GM18858 (cell line): ENCODE data around the gene HOXD4.

Experiments
- ATAC-seq: cut with Tn5 transposase; IDR thresholded peaks from one replicate; pipeline ENCODE4 v1.9.1; 2021; ENCODE audit not compliant: unreplicated experiment

Gene HOXD4

DNA sequence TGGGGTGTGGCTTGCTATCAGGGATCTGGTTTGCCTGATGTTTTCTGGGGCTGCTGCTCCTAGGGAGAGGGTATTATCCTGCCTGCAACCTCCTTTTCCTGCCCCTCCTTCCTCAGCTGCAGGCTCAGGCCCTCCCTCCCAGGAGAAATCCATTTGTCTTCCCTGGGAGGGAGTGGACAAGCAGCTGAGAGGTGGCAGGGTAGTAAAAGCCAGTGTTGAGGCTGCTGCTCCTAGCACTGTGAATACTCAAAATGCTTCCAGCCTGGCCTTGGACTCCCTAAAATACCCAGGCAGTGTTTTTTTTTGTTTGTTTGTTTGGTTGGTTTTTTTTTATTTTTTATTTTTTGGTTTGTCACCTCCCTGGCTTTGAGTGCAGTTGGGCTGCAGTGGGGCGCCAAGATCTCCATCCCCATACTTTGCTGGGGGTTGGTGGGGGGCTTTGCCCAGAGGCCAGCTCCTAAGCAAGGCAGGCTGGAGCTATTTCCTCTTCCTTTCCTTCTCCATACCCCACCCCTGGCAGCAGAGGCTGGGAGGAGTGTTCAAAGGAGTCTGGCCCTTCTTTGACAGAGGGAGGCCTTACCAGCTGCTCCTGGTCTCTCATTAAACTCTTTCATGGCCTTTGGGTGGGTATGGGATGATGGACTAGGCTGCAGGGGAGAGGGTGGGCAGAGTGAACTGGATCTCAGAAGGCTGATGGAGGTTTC is 19.4 kb downstream of the HOXD4 start:
- no peak for ATAC-seq

GRCh38 chr2:176171351-176172006 is 20.1 kb downstream of the HOXD4 start:
- no peak for ATAC-seq

DNA sequence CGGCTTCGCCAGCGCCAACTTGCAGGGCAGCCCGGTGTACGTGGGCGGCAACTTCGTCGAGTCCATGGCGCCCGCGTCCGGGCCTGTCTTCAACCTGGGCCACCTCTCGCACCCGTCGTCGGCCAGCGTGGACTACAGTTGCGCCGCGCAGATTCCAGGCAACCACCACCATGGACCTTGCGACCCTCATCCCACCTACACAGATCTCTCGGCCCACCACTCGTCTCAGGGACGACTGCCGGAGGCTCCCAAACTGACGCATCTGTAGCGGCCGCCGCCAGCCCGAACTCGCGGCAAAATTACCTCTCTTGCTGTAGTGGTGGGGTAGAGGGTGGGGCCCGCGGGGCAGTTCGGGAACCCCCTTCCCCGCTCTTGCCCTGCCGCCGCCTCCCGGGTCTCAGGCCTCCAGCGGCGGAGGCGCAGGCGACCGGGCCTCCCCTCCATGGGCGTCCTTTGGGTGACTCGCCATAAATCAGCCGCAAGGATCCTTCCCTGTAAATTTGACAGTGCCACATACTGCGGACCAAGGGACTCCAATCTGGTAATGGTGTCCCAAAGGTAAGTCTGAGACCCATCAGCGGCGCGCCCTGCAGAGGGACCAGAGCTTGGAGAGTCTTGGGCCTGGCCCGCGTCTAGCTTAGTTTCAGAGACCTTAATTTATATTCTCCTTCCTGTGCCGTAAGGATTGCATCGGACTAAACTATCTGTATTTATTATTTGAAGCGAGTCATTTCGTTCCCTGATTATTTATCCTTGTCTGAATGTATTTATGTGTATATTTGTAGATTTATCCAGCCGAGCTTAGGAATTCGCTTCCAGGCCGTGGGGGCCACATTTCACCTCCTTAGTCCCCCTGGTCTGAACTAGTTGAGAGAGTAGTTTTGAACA is 20.9 kb downstream of the HOXD4 start:
- no peak for ATAC-seq

DNA sequence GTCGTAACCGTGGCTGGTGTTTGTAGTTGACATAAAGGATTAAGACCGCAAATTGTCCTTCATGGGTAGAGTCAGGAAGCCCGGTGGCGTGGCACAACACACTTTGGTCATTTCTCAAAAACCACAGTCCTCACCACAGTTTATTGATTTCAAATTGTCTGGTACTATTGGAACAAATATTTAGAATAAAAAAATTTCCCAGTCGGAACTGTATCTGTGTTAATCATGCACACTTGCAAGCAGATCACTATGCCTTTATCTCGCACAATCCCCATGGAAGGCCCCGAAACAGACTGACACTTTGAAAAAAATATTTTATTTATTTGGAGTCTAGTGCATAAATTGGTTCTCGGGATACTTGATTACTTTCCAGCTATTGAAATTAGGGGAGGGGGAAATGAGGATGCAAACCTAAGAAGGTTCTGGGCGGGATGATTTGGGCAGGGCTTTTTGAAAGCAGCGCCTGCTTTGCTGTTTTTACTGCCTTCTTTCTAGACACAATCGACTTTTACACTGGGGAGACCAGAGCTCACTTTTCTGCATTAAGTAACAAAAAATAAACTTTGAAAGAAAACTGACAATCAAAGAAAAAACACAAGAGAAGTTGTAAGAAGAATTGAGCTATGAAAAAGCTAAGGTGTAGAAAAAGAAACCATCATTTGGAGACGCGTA is 21.7 kb downstream of the HOXD4 start:
- ATAC-seq, result no peak

GRCh38 chr2:176173567-176174381 is 22.4 kb downstream of the HOXD4 start:
- no peak for ATAC-seq

- ATAC-seq, result no peak
Measured at GRCh38 chr2:176174382-176174823, 23.1 kb downstream of the HOXD4 start.

- ATAC-seq, result no peak
Measured at GRCh38 chr2:176174824-176175708, 23.7 kb downstream of the HOXD4 start.

- ATAC-seq, result no peak
Measured at GRCh38 chr2:176175709-176176607, 24.6 kb downstream of the HOXD4 start.

DNA sequence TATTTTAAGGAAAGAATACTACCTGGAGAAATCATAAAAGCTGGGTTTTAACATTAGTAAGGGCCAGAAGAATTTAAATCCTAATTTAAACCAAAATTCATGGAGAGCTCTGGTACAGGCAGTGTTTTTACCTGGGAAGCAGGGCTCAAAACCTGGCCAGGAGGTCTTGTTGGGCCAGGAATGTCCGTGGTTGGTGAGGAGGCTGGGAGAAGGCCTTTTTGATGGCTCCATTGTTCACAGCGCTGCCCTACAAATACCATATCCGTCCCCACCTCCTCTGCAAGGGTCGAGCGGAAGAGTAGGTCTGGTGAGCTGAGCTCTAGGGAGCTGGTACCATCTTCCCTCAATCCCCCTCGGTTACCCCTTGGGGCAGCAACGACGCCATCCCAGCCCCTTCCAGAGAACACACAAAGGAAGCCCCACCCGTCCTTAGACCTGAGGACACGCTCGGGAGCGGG is 26.3 kb downstream of the HOXD4 start:
- ATAC-seq, result no peak

- ATAC-seq, result no peak
Measured at GRCh38 chr2:176178038-176178756, 26.8 kb downstream of the HOXD4 start.

GRCh38 chr2:176178757-176179295 is 27.5 kb downstream of the HOXD4 start:
- ATAC-seq, result no peak

DNA sequence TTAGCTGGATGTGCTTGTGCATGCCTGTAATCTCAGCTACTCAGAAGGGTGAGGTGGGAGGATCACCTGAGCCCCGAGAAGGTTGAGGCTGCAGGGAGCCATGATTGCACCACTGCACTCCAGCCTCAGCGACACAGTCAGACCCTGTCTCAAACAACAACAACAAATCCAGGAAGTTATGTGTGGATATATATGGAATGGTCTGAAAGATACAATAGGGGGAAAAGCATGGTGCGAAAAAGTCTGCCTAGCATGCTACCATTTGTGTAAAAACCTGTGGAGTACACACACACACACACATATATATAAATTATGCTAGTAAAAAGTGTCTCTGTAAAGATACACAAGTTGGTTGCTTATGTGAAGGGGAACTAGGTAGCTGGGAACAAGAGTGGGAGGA is 30.2 kb downstream of the HOXD4 start:
- ATAC-seq, result no peak

DNA sequence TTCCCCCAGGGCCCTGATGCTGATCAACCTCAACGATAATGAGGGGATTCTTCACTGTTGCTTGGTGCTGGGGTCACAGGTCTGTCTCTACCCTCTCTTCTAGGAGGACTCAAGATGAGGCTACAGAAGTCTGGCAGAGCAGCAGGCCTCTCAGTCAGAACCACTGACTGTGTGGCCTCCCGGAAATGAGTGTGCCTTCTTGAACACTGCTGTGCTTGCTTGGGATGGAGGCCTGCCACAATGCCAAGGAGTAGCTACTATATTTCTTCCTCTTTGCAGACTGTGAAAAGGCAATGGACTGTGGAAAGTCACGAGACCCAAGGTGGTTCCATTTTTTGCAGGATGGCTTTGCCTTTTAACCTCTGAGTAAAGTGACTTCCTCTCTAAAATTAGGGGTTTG is 31.3 kb downstream of the HOXD4 start:
- no peak for ATAC-seq

- no peak for ATAC-seq
Measured at GRCh38 chr2:176184749-176185148, 33.4 kb downstream of the HOXD4 start.

DNA sequence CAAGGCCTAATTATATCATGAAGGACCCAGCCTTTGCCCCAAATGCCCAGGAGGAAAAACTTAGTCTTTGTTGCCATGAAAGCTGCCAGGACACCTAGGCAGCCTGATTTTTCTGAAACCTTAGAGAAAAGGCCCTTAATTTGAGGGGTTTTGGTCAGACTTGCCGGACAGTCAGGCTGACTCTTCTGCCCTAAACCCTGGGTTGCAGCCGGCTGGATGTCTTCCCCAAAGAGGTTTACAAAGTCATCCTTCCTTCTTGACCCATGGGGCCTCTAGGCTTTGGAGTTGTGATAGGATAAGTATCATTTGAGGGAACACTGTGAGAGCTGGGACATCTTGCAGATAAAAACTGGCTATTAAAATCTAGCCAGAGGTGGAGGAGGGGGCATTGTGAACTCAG is 34.7 kb downstream of the HOXD4 start:
- ATAC-seq, result no peak

DNA sequence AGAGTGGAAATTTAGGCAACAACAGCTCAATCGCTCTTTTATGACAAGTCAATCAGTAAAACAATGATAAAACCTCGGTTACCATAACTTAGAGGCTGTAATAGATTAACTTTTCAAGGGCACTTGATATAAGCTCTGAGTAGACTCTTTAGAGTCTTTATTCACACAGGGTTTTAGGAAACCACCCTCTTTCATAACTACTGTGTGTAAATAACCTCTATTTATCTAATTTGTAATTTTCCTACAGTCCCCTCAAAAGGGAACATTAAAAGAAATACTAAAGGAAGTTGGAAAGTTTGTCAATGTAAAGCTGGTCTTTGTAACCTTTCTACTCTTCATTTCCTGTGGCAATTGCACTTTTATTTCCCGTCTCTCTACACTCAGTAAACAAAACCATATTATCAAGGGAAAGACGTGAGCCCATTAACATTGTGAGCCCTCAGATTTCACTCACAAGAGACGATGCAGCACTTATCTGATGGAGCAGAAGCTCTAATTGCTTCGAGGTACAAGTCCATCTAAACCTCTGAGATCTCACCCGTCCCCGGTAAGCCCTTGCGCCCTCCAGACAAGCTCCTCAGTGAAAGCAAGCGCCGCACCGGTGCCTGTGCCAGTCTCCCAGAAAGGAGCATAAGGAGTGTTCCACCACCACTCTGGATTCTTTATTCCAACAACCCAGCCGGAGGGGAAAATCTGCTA is 36.0 kb downstream of the HOXD4 start:
- ATAC-seq, result no peak
